Gastrocnemius medialis (tissue), 4 donors: Measurements from ENCODE around the gene SGPP1.

Experiments
- CTCF ChIP-seq, 5 experiments: fragments of 450-650 bp in 3 of 5; fragments of 200-600 bp in 2 of 5; sonication (generic) in 2 of 5; IDR thresholded peaks in 4 of 5; conservative IDR thresholded peaks in 1 of 5; 1 replicate in 4 of 5; 2 replicates in 1 of 5; pipeline ENCODE4 v1.5.1; 2016 to 2019; ENCODE audit warnings: antibody characterized with exemption in 5 of 5, mild to moderate bottlenecking in 3 of 5, moderate library complexity in 3 of 5
- POLR2A ChIP-seq, 2 donors: fragments of 450-650 bp; IDR thresholded peaks; one replicate each; pipeline ENCODE4 v1.6.1; 2017; ENCODE audit warnings: antibody characterized with exemption in 2 of 2, mild to moderate bottlenecking in 2 of 2, moderate library complexity in 2 of 2

- no peak for TF ChIP-seq POLR2A (IDR thresholded peaks at IDR 0.05)
- TF ChIP-seq CTCF (IDR thresholded peaks at IDR 0.05 in 4 of 5, conservative IDR thresholded peaks at IDR 0.05 in 1 of 5) = no peak
Measured at GRCh38 chr14:63777024-63777423, 49.2 kb upstream of the SGPP1 start.
